ENCODE data around the gene LMO4. TPM values are rescaled to one million over a fixed set of nuclear protein-coding genes. Genes with fewer than 3 reads are reported as not detected.

LMO4 gene
- total and polyA plus RNA-seq, 12 donors: 10.3 to 26.9 (median 21.3) TPM

- Histone ChIP-seq H3K27ac (no peak overlapping the region), H3K9me3 (replicated peaks in 1 of 3) (no peaks in the 10 kb centered on the region), H3K4me1 (replicated peaks in 1 of 2) (no peaks in the 10 kb centered on the region), H3K36me3 (replicated peaks in 1 of 2) (no peaks in the 10 kb centered on the region), H3K4me3 (no peak overlapping the region), H3K27me3 (no peaks in the 10 kb centered on the region)
- DNase-seq: no peak
- TF ChIP-seq POLR2A (IDR thresholded peaks at IDR 0.05): no peak
- TF ChIP-seq, protein P1, sequence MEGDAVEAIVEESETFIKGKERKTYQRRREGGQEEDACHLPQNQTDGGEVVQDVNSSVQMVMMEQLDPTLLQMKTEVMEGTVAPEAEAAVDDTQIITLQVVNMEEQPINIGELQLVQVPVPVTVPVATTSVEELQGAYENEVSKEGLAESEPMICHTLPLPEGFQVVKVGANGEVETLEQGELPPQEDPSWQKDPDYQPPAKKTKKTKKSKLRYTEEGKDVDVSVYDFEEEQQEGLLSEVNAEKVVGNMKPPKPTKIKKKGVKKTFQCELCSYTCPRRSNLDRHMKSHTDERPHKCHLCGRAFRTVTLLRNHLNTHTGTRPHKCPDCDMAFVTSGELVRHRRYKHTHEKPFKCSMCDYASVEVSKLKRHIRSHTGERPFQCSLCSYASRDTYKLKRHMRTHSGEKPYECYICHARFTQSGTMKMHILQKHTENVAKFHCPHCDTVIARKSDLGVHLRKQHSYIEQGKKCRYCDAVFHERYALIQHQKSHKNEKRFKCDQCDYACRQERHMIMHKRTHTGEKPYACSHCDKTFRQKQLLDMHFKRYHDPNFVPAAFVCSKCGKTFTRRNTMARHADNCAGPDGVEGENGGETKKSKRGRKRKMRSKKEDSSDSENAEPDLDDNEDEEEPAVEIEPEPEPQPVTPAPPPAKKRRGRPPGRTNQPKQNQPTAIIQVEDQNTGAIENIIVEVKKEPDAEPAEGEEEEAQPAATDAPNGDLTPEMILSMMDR (IDR thresholded peaks at IDR 0.05): no peak
- intact Hi-C loops (cut with DNase I): no loop called here
- 79 to 86% (median 82%) methylated on average over 5 of the region's 5 CpGs for WGBS, 4 donors
Measured at GRCh38 chr1:87370544-87370943, 41.9 kb downstream of the LMO4 start.

GRCh38 chr1:87379306-87379705 lies 50.6 kb downstream of the LMO4 start:
- TF ChIP-seq, protein P1 (IDR thresholded peaks at IDR 0.05): no peak
- TF ChIP-seq POLR2A (IDR thresholded peaks at IDR 0.05): no peak
- Histone ChIP-seq H3K27me3 (no peaks in the 10 kb centered on the region), H3K9me3 (replicated peaks in 1 of 3) (peaks cover 0 to 3% (median 0%) of the 10 kb centered on the region in 3 donors), H3K27ac (no peak overlapping the region), H3K4me1 (replicated peaks in 1 of 2) (no peaks in the 10 kb centered on the region), H3K4me3 (no peak overlapping the region), H3K36me3 (replicated peaks in 1 of 2) (no peaks in the 10 kb centered on the region)
- intact Hi-C loops (cut with DNase I): no loop called here
- no peak for DNase-seq

GRCh38 chr1:87386217-87386790 lies 57.6 kb downstream of the LMO4 start:
- Histone ChIP-seq H3K4me1 (replicated peaks in 1 of 2) (no peaks in the 10 kb centered on the region), H3K27me3 (no peaks in the 10 kb centered on the region), H3K36me3 (replicated peaks in 1 of 2) (no peaks in the 10 kb centered on the region), H3K9me3 (replicated peaks in 1 of 3) (no peaks in the 10 kb centered on the region), H3K27ac (no peak overlapping the region), H3K4me3 (no peak overlapping the region)
- intact Hi-C loops (cut with DNase I): no loop called here
- 78 to 91% (median 83%) methylated on average over 5 of the region's 5 CpGs for WGBS, 4 donors
- no peak for DNase-seq
- TF ChIP-seq, protein P1 (IDR thresholded peaks at IDR 0.05): no peak
- no peak for TF ChIP-seq POLR2A (IDR thresholded peaks at IDR 0.05)

GRCh38 chr1:87388411-87388810 lies 59.7 kb downstream of the LMO4 start:
- intact Hi-C loops (cut with DNase I): no loop called here
- no peak for DNase-seq
- no peaks in the 10 kb centered on the region for H3K27me3 ChIP-seq
- no peak overlapping the region for H3K27ac ChIP-seq
- H3K36me3 ChIP-seq (replicated peaks in 1 of 2): no peaks in the 10 kb centered on the region
- peaks cover 4 to 12% of the 10 kb centered on the region in 2 donors for H3K4me1 ChIP-seq (replicated peaks in 1 of 2)
- TF ChIP-seq, protein P1 (IDR thresholded peaks at IDR 0.05): no peak
- TF ChIP-seq POLR2A (IDR thresholded peaks at IDR 0.05): no peak
- H3K4me3 ChIP-seq: no peak overlapping the region
- no peaks in the 10 kb centered on the region for H3K9me3 ChIP-seq (replicated peaks in 1 of 3)

Data from adrenal gland (tissue), 12 donors.